A673 (cell line): Measurements from ENCODE around the gene ITPR1. TPM values are rescaled to one million over a fixed set of nuclear protein-coding genes. Genes with fewer than 3 reads are reported as not detected.

ENCODE experiments used
- BruUV-seq: library from RNA; stranded (reverse); fragments of 400-500 nt; replicated peaks from 2 replicates; lab custom pipeline; 2021; lab: Mats Ljungman, UMichigan
- CTCF ChIA-PET: fragments of 300-600 bp; sonication (Branson Sonifier 250); formaldehyde crosslinking; loops from one replicate; lab custom pipeline; 2022; ENCODE audit warnings: antibody characterized with exemption; lab: Charles Lee
- POLR2A ChIA-PET: fragments of 300-600 bp; sonication (Branson Sonifier 250); formaldehyde crosslinking; loops from one replicate; lab custom pipeline; 2022; ENCODE audit warnings: antibody characterized with exemption; ENCODE audit not compliant: low non-redundant PET; lab: Charles Lee
- DNase-seq: peaks from one replicate; pipeline ENCODE4 v3.0.0-alpha.2; 2015; ENCODE audit warnings: low spot score
- H3K27ac ChIP-seq: fragments of 200-600 bp; sonication (generic); 2 replicates; pipeline ENCODE4 v1.5.1; 2016; ENCODE audit warnings: mixed run types, low read depth, mild to moderate bottlenecking, mixed read lengths, antibody characterized with exemption, low read length; ENCODE audit not compliant: poor library complexity, severe bottlenecking
- H3K27me3 ChIP-seq: fragments of 200-600 bp; sonication (generic); replicated peaks from 2 replicates; pipeline ENCODE4 v1.6.1; 2017; ENCODE audit warnings: mixed run types, low read depth, mild to moderate bottlenecking, mixed read lengths, antibody characterized with exemption, low read length; ENCODE audit not compliant: insufficient read depth, poor library complexity
- H3K36me3 ChIP-seq: fragments of 200-600 bp; sonication (generic); 2 replicates; pipeline ENCODE4 v1.6.1; 2016; ENCODE audit warnings: mixed run types, mild to moderate bottlenecking, mixed read lengths, antibody characterized with exemption, low read length; ENCODE audit not compliant: insufficient read depth, poor library complexity, severe bottlenecking
- H3K4me1 ChIP-seq: fragments of 200-600 bp; sonication (generic); 2 replicates; pipeline ENCODE4 v1.6.1; 2017; ENCODE audit warnings: mixed run types, mild to moderate bottlenecking, mixed read lengths, antibody characterized with exemption, low read length; ENCODE audit not compliant: insufficient read depth, poor library complexity, severe bottlenecking
- H3K4me3 ChIP-seq: fragments of 200-600 bp; sonication (generic); 2 replicates; pipeline ENCODE4 v1.5.1; 2016; ENCODE audit warnings: low read depth, mixed run types, mild to moderate bottlenecking, mixed read lengths, low read length; ENCODE audit not compliant: poor library complexity, severe bottlenecking
- H3K9me3 ChIP-seq: fragments of 200-600 bp; sonication (generic); 2 replicates; pipeline ENCODE4 v1.6.1; 2016; ENCODE audit warnings: mixed run types, low read depth, mild to moderate bottlenecking, mixed read lengths, antibody characterized with exemption, low read length; ENCODE audit not compliant: poor library complexity, severe bottlenecking
- EZH2 ChIP-seq: fragments of 200-600 bp; sonication (generic); IDR thresholded peaks from 2 replicates; pipeline ENCODE4 v1.6.1; 2017; ENCODE audit warnings: borderline replicate concordance, low read depth, mild to moderate bottlenecking, mixed read lengths, antibody characterized with exemption, low read length; ENCODE audit not compliant: poor library complexity, severe bottlenecking
- intact Hi-C: fragments of 100-400 bp; cut with micrococcal nuclease; formaldehyde crosslinking; loops from one replicate; pipeline ENCODE4 v1.10.0; 2022; ENCODE audit not compliant: unreplicated experiment
- total RNA-seq: library from RNA; stranded (reverse); gene quantifications from 2 replicates; pipeline ENCODE4 v1.2.3, GENCODE V29; 2021
- TF ChIP-seq, protein P1 (sequence below): fragments of 300-800, 200-600 bp; sonication (generic); conservative IDR thresholded peaks from 2 replicates; pipeline ENCODE4 v1.5.1; 2017; ENCODE audit warnings: low read depth, mild to moderate bottlenecking, antibody characterized with exemption, low read length, moderate library complexity, mixed read lengths

Gene ITPR1
- total RNA-seq, 1 experiment from 2014 or later, result 8.6 TPM

GRCh38 chr3:4709341-4709740 is 216.2 kb downstream of the ITPR1 start:
- Histone ChIP-seq H3K27ac (no peak overlapping the region), H3K36me3 (no peaks in the 10 kb centered on the region), H3K4me1 (no peaks in the 10 kb centered on the region), H3K4me3 (no peak overlapping the region), H3K27me3 (no peaks in the 10 kb centered on the region), H3K9me3 (no peaks in the 10 kb centered on the region)
- ChIA-PET CTCF (no interaction called here), POLR2A (no interaction called here)
- intact Hi-C loops, result no loop called here
- DNase-seq, result no peak
- BruUV-seq, result no TSS peak
- no peak for TF ChIP-seq EZH2
- TF ChIP-seq, protein P1, sequence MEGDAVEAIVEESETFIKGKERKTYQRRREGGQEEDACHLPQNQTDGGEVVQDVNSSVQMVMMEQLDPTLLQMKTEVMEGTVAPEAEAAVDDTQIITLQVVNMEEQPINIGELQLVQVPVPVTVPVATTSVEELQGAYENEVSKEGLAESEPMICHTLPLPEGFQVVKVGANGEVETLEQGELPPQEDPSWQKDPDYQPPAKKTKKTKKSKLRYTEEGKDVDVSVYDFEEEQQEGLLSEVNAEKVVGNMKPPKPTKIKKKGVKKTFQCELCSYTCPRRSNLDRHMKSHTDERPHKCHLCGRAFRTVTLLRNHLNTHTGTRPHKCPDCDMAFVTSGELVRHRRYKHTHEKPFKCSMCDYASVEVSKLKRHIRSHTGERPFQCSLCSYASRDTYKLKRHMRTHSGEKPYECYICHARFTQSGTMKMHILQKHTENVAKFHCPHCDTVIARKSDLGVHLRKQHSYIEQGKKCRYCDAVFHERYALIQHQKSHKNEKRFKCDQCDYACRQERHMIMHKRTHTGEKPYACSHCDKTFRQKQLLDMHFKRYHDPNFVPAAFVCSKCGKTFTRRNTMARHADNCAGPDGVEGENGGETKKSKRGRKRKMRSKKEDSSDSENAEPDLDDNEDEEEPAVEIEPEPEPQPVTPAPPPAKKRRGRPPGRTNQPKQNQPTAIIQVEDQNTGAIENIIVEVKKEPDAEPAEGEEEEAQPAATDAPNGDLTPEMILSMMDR, result no peak

DNA sequence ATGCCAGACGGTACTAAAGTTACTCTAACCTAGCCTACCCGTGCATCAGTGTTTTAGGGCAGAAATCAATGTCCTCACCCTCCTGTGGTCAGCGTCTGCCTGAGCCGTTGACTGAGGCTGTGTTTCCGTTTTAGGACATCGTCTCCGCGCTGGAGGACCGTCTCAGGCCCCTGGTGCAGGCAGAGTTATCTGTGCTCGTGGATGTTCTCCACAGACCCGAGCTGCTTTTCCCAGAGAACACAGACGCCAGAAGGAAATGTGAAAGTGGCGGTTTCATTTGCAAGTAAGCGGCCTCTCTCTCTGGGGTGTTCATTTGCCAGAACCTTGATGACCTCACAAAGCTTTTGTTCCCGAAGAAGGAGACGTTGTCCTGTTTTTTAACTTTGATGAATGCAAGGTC is 217.0 kb downstream of the ITPR1 start:
- CTCF ChIA-PET, result no interaction called here
- intact Hi-C loops, result loop anchor here (2.0 to 5.0 kb wide), 3 partner anchors 267 to 412 kb away; partner anchors contain the start of genes ARL8B and BHLHE40

GRCh38 chr3:4711680-4711992 is 218.5 kb downstream of the ITPR1 start:
- TF ChIP-seq, protein P1, result no peak
- TF ChIP-seq EZH2, result no peak
- CTCF ChIA-PET, result interaction anchor here (0.6 to 1.9 kb wide), 6 partner anchors 9 to 346 kb away, joined by 3 to 20 read pairs (median 12); no protein-coding TSS in a partner anchor
- Histone ChIP-seq H3K27ac (no peak overlapping the region), H3K4me3 (no peak overlapping the region), H3K36me3 (no peaks in the 10 kb centered on the region), H3K9me3 (no peaks in the 10 kb centered on the region), H3K4me1 (peaks cover 4% of the 10 kb centered on the region), H3K27me3 (no peaks in the 10 kb centered on the region)
- no peak for DNase-seq
- POLR2A ChIA-PET, result no interaction called here
- BruUV-seq, result no TSS peak
- intact Hi-C loops, result loop anchor here (1.0 to 5.0 kb wide), 4 partner anchors 266 to 411 kb away; partner anchors contain the start of genes ARL8B and BHLHE40

More for the DNA sequence above, 217.0 kb downstream of the ITPR1 start:
- no peaks in the 10 kb centered on the region for H3K9me3 ChIP-seq
- no peak for TF ChIP-seq EZH2
- TF ChIP-seq, protein P1, result no peak
- BruUV-seq, result no TSS peak
- POLR2A ChIA-PET, result no interaction called here
- H3K4me1 ChIP-seq, result no peaks in the 10 kb centered on the region
- H3K27me3 ChIP-seq, result no peaks in the 10 kb centered on the region
- no peak for DNase-seq
- no peak overlapping the region for H3K4me3 ChIP-seq
- H3K36me3 ChIP-seq, result no peaks in the 10 kb centered on the region
- H3K27ac ChIP-seq, result no peak overlapping the region
